IPS-18a (cell line): ENCODE measurements around the gene KCTD1.
A peak's percentile ranks its signal among the peaks of the same experiment; 100 is the strongest.

ENCODE experiments used
- H3K27ac ChIP-seq: one replicate; pipeline ENCODE4 v1.5.1; 2013; ENCODE audit warnings: low read length
- H3K27me3 ChIP-seq: one replicate; pipeline ENCODE4 v1.6.1; 2013; ENCODE audit warnings: mild to moderate bottlenecking, low read length; ENCODE audit not compliant: control insufficient read depth, insufficient read depth
- H3K36me3 ChIP-seq: one replicate; pipeline ENCODE4 v1.6.1; 2013; ENCODE audit warnings: low read depth, low read length; ENCODE audit not compliant: control insufficient read depth
- H3K4me1 ChIP-seq: one replicate; pipeline ENCODE4 v1.6.1; 2013; ENCODE audit warnings: low read depth, low read length; ENCODE audit not compliant: control insufficient read depth
- H3K4me3 ChIP-seq: one replicate; pipeline ENCODE4 v1.5.1; 2013; ENCODE audit warnings: low read length
- H3K9ac ChIP-seq: one replicate; pipeline ENCODE4 v1.6.1; 2013; ENCODE audit warnings: mild to moderate bottlenecking, low read length, moderate library complexity
- H3K9me3 ChIP-seq: one replicate; pipeline ENCODE4 v1.6.1; 2013; ENCODE audit warnings: low read depth, low read length; ENCODE audit not compliant: control insufficient read depth

Gene KCTD1

GRCh38 chr18:26546875-26547645 is 1.3 kb downstream of the KCTD1 start:
- H3K4me3 ChIP-seq: peak overlapping the region; percentile 58
- H3K9ac ChIP-seq: no peak overlapping the region
- peaks cover 26% of the 10 kb centered on the region for H3K4me1 ChIP-seq
- no peak overlapping the region for H3K27ac ChIP-seq
- H3K27me3 ChIP-seq: peaks cover 69% of the 10 kb centered on the region
- H3K36me3 ChIP-seq: no peaks in the 10 kb centered on the region
- H3K9me3 ChIP-seq: no peaks in the 10 kb centered on the region

GRCh38 chr18:26546170-26546874 is 2.0 kb downstream of the KCTD1 start:
- H3K27ac ChIP-seq: no peak overlapping the region

GRCh38 chr18:26545335-26546123 is 2.8 kb downstream of the KCTD1 start:
- H3K9me3 ChIP-seq: no peaks in the 10 kb centered on the region
- no peak overlapping the region for H3K9ac ChIP-seq
- peaks cover 54% of the 10 kb centered on the region for H3K27me3 ChIP-seq
- H3K36me3 ChIP-seq: no peaks in the 10 kb centered on the region
- peak overlapping the region; percentile 56 for H3K4me3 ChIP-seq
- H3K4me1 ChIP-seq: peaks cover 16% of the 10 kb centered on the region
- H3K27ac ChIP-seq: no peak overlapping the region

More at GRCh38 chr18:26546170-26546874, 2.0 kb downstream of the KCTD1 start:
- Histone ChIP-seq H3K9ac (no peak overlapping the region), H3K4me1 (peaks cover 19% of the 10 kb centered on the region), H3K4me3 (peak overlapping the region; percentile 56), H3K36me3 (no peaks in the 10 kb centered on the region), H3K27me3 (peaks cover 62% of the 10 kb centered on the region), H3K9me3 (no peaks in the 10 kb centered on the region)

DNA sequence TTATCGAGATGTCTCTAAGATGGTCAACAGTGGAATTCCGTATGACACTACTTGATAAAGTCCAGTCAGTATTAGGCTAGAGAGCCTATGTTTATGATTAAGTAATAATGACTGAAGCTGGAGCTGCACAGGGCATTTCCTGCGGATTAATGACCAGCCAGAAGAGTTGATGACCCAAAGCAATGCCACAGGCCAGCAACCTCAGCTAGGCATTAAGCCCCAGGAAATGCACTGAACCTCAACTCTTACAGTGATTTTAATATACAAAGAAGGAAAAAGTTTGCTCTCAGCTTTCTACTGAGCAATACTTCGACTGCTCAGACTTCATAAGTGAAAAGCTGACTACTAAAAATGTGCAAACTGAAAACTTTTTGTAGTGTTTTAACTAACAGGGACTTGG is 3.9 kb downstream of the KCTD1 start:
- no peak overlapping the region for H3K4me3 ChIP-seq
- H3K9me3 ChIP-seq: no peaks in the 10 kb centered on the region
- no peak overlapping the region for H3K27ac ChIP-seq
- peaks cover 16% of the 10 kb centered on the region for H3K4me1 ChIP-seq
- H3K36me3 ChIP-seq: no peaks in the 10 kb centered on the region
- no peak overlapping the region for H3K9ac ChIP-seq
- peaks cover 43% of the 10 kb centered on the region for H3K27me3 ChIP-seq

DNA sequence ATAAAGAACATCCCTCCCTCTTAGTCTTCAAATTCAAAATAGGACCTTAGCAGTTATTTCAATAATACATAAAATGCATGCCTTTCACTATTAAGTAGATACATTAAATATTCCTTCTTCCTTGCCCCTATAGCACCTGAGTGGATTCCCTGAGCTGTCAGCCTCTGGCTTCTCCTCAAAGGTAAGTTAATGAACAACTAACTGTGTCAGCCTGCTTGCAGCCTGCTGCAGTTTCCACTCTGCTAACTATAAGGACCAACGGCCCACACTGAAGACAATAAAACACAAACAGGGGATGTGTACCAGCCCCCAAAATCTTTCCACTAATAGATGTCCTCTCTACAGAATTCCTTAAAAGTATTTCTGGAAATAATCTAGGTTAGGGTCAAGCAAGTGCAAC is 5.0 kb downstream of the KCTD1 start:
- Histone ChIP-seq H3K36me3 (no peaks in the 10 kb centered on the region), H3K9me3 (no peaks in the 10 kb centered on the region), H3K27me3 (peaks cover 40% of the 10 kb centered on the region), H3K4me3 (no peak overlapping the region), H3K27ac (no peak overlapping the region), H3K9ac (no peak overlapping the region), H3K4me1 (peaks cover 16% of the 10 kb centered on the region)

DNA sequence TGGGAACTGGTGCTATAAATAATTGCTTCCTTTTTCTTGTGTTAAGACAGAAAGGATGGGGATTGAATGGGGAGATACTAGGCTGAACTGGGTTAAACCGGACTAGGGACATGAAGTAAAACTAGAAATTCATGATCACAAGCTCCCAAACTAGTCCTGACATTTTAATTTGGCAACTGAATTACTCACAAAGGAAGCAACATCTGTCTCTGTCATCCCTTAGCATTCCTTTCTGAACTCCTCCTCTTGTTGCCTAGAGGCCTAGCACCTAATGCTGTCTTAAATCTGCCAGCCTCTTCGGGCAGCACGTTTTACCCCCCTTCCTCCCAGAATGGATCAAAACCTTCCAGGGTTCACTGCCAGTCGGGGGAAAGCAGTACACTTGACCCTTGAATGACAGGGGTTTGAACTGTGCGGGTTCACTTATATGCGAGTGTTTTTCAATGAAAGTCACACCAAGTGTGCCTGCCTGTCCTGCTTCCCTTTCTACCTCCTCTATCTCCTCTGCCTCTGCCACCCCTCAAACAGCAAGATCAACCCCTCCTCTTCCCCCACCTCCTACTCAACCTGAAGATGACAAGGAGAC is 8.2 kb downstream of the KCTD1 start:
- Histone ChIP-seq H3K36me3 (no peaks in the 10 kb centered on the region), H3K27ac (no peak overlapping the region), H3K27me3 (peaks cover 9% of the 10 kb centered on the region), H3K9me3 (no peaks in the 10 kb centered on the region), H3K4me3 (no peak overlapping the region), H3K9ac (no peak overlapping the region), H3K4me1 (peaks cover under 1% of the 10 kb centered on the region)

DNA sequence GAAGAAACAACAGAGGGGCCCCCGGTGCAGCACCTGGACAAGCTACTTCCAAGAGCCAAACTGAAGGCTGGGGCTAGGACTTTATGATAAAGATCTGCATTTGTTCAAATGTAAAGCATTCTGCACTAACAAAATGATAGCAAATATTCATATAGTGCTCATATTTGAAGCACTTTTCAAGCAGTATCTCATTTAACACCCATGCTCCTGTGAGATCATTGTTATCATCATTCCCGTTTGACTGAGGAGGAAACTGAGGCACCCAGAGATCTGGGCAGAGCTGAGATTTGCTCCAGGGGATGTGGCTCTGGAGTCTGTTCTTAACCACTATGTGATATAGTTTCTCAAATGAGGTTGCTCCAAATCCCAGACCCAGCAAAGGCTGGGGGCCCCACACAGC is 9.8 kb downstream of the KCTD1 start:
- H3K4me1 ChIP-seq: no peaks in the 10 kb centered on the region
- peaks cover 3% of the 10 kb centered on the region for H3K27me3 ChIP-seq
- H3K27ac ChIP-seq: no peak overlapping the region
- H3K36me3 ChIP-seq: no peaks in the 10 kb centered on the region
- no peaks in the 10 kb centered on the region for H3K9me3 ChIP-seq
- no peak overlapping the region for H3K9ac ChIP-seq
- H3K4me3 ChIP-seq: no peak overlapping the region

DNA sequence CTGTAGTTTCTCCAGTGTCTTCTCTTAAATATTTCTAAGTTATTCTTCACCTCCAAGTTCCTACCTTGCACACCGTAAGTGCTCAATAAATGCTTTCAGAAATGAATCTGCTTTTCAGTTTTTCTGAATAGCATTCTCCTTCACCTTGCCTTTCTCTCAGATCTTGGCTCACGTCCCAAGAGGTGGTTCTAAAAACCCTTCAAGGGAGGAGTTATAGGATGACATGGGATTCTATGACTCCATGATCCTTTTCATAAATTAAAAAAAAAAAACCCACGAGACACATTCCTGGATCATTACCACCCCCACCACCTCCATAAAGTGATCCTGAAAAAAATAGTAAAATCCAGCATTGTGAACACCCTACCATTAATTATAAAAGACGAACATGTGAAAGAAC is 11.7 kb downstream of the KCTD1 start:
- no peaks in the 10 kb centered on the region for H3K36me3 ChIP-seq
- H3K9me3 ChIP-seq: no peaks in the 10 kb centered on the region
- H3K4me3 ChIP-seq: no peak overlapping the region
- peaks cover 4% of the 10 kb centered on the region for H3K4me1 ChIP-seq
- H3K9ac ChIP-seq: no peak overlapping the region
- H3K27me3 ChIP-seq: no peaks in the 10 kb centered on the region
- H3K27ac ChIP-seq: no peak overlapping the region

GRCh38 chr18:26536032-26536431 is 12.3 kb downstream of the KCTD1 start:
- no peaks in the 10 kb centered on the region for H3K27me3 ChIP-seq
- no peak overlapping the region for H3K9ac ChIP-seq
- no peaks in the 10 kb centered on the region for H3K36me3 ChIP-seq
- H3K27ac ChIP-seq: no peak overlapping the region
- H3K4me1 ChIP-seq: peaks cover 7% of the 10 kb centered on the region
- no peaks in the 10 kb centered on the region for H3K9me3 ChIP-seq
- H3K4me3 ChIP-seq: no peak overlapping the region

DNA sequence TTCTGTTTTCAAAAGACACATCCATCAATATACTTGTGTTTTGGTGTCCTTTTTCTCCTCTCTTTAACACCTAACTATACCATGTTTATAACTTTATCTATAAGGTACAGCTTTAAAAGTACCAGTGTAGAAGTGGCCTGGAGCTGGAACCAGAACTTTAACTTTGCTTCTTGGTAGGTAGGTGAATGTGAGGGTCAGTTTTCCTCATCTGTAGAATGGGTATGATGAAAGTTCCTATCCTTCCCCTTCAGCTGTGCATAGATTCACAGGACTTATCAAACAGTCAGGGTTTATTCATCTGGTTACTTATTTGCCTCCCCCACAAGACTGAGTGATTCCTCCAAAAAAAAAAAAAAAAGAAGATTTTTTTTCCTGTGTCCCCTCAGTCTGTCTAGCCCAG is 12.7 kb downstream of the KCTD1 start:
- Histone ChIP-seq H3K9ac (no peak overlapping the region), H3K27ac (no peak overlapping the region), H3K9me3 (no peaks in the 10 kb centered on the region), H3K27me3 (no peaks in the 10 kb centered on the region), H3K36me3 (no peaks in the 10 kb centered on the region), H3K4me1 (peaks cover 7% of the 10 kb centered on the region), H3K4me3 (no peak overlapping the region)
